ENCODE measurements around the gene LIPA.
A peak's percentile ranks its signal among the peaks of the same experiment; 100 is the strongest.
"Not testable (repeated sequence)": the region's sequence is repeated elsewhere in the genome, so short reads cannot be mapped to it uniquely, and the experiment has no call there.

LIPA gene

GRCh38 chr10:89251409-89252224 is at the start of gene LIPA:
Gene LIPA, minus strand, starts transcription at chr10:89251775. Its CDS starts 4,127 bp downstream, at chr10:89247648.
- peak; percentile 26 to 76 for DNase-seq

- DNase-seq: no peak
Observed at GRCh38 chr10:89301232-89301631, 49.7 kb upstream of the LIPA start.

- DNase-seq: no peak
Observed at GRCh38 chr10:89299031-89299430, 47.5 kb upstream of the LIPA start.

- no peak for DNase-seq
Observed at GRCh38 chr10:89297791-89298190, 46.2 kb upstream of the LIPA start.

GRCh38 chr10:89297356-89297755 is 45.8 kb upstream of the LIPA start:
- DNase-seq: no peak

GRCh38 chr10:89296220-89296648 is 44.7 kb upstream of the LIPA start:
- no peak for DNase-seq

- no peak for DNase-seq
Observed at GRCh38 chr10:89295597-89295996, 44.0 kb upstream of the LIPA start.

GRCh38 chr10:89294721-89295239 is 43.2 kb upstream of the LIPA start:
- DNase-seq: no peak

GRCh38 chr10:89285303-89285702 is 33.7 kb upstream of the LIPA start:
- DNase-seq: not testable (repeated sequence)

- not testable (repeated sequence) for DNase-seq
Observed at GRCh38 chr10:89284711-89285110, 33.1 kb upstream of the LIPA start.

GRCh38 chr10:89283936-89284475 is 32.4 kb upstream of the LIPA start:
- no peak for DNase-seq

- DNase-seq: no peak
Observed at GRCh38 chr10:89283025-89283935, 31.7 kb upstream of the LIPA start.

- no peak for DNase-seq
Observed at GRCh38 chr10:89281606-89282395, 30.2 kb upstream of the LIPA start.

- no peak for DNase-seq
Observed at GRCh38 chr10:89280508-89280907, 28.9 kb upstream of the LIPA start.

- DNase-seq: no peak
Observed at GRCh38 chr10:89279421-89279869, 27.9 kb upstream of the LIPA start.

GRCh38 chr10:89278900-89279392 is 27.4 kb upstream of the LIPA start:
- no peak for DNase-seq

- DNase-seq: no peak
Observed at GRCh38 chr10:89278034-89278535, 26.5 kb upstream of the LIPA start.

GRCh38 chr10:89275383-89275782 is 23.8 kb upstream of the LIPA start:
- DNase-seq: no peak

- no peak for DNase-seq
Observed at GRCh38 chr10:89274928-89275327, 23.4 kb upstream of the LIPA start.

GRCh38 chr10:89273680-89274079 is 22.1 kb upstream of the LIPA start:
- DNase-seq: no peak

GRCh38 chr10:89271532-89271931 is 20.0 kb upstream of the LIPA start:
- no peak for DNase-seq

GRCh38 chr10:89270153-89270483 is 18.5 kb upstream of the LIPA start:
- no peak for DNase-seq

All from NCI-H187 (cell line).